Measurements from ENCODE around the gene CALML5.

The CALML5 gene, protein sequence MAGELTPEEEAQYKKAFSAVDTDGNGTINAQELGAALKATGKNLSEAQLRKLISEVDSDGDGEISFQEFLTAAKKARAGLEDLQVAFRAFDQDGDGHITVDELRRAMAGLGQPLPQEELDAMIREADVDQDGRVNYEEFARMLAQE

DNA sequence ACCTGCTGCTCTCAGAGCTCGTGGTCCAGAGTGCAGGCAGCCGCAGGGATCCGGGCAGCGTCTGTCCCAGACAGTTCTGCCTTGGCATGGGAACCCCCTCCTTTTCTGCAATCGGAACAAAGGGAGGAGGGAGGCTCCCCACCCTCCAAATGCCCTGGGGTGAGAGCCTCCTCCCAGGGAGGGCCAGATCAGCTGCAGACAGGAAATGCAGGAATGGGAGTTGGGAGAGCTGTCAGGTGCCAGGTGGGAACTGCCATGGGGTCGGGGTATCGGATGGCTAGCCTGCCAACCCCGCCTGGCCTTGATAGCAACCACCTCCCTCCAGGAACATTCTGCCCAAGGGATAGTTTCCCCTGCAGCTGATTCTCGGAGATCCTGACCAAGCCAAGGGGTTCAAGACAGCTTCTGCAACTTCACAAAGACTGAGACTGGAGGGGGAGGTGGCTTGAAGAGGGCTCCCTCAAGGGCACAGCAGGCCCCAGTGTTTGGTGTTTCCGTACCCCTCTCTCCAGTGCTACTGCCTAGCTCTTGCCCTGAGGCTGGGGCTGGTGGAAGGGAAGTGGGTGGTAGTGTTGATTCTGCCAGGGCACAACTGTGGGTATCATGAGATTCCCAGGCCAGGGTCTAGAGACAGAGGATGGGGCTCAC is at the start of gene CALML5:
TSS of gene CALML5 (minus strand) at position 78 of the 648 bp plus-strand sequence. CDS start 132 bp downstream, outside the sequence.
- DNase-seq, result no peak

DNA sequence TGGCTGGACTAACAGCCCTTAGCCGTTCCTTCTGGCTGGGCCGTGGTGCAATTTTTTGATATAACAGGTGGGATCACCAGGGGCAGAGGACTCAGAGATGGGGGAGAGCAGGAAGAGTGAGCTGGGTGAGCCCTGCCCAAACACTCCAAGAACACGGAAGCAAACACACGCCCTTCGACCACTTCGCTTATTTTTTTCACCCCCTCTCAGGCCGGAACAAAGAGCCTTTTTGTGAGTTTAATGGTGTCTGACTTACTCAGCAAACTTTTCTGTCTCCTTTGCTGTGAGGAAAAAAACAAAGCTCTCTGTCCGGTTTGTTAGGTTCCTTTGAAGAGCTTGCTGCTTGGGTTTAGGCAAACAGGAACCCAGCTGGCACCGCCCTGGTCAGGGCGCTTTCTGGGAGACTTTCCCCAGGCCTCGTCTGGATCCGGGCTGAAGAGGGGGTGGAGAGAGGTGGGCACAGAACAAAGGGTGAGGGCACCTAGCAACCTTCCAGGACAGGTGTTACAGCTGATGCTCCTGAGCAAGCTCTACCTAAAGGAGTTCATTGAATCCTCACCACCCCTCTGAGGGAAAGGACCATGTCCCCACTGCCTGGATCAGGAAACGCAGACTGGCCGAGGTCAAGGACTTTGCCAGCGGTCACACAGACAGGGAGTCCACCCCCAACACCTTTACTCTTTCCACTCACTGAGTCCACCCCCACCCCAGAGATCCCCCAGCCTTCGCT is 48.7 kb upstream of the CALML5 start:
- DNase-seq, result no peak

DNA sequence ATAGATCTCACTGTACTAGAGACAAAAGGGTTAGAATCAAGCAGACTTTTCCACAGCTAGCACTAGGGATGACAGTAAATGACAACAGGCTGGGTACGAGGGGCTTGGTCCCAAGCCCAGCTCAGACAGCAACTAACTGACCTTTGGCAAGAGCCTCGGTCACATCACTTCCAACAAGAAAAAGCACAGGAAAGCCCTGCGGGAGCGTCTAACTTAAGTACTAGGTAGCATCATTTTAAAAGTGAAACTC is 48.2 kb upstream of the CALML5 start:
- DNase-seq, result no peak

DNA sequence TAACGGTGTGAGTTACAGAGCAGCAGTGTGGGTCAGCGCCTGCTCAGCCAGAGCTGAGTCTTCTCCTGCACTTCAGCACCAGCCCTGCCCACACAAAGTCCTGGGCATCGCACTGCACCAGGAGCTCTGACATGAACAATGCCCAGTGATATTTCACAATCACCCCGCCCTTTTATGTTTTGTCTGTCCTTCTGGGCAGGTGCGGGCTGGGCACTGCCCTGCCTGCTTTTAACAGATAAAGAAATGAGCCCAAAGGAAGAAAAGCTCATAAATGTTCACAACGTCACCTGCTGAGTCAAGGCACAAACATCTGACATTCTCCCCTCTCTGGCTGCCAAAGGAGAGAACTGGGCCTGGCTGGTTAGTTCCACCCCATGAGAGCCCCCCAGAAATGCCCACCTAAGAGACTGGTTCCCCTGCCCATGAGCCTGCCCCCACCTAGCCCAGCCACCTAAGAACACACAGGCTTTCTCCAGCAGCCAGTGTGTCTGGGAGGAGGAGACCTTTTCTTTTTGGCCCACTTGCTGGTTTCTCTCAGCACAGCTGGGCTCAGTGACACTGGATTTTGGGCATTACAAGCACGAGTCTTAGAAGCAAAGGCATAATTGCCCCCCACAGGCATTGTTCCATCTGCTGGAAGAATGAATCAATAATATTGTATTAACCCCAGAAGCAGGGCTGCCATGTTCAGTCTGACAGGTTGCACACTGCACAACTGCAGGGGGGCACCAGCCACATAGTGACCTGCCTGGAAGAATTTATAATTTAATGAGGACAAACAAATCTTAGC is 47.7 kb upstream of the CALML5 start:
- no peak for DNase-seq

DNA sequence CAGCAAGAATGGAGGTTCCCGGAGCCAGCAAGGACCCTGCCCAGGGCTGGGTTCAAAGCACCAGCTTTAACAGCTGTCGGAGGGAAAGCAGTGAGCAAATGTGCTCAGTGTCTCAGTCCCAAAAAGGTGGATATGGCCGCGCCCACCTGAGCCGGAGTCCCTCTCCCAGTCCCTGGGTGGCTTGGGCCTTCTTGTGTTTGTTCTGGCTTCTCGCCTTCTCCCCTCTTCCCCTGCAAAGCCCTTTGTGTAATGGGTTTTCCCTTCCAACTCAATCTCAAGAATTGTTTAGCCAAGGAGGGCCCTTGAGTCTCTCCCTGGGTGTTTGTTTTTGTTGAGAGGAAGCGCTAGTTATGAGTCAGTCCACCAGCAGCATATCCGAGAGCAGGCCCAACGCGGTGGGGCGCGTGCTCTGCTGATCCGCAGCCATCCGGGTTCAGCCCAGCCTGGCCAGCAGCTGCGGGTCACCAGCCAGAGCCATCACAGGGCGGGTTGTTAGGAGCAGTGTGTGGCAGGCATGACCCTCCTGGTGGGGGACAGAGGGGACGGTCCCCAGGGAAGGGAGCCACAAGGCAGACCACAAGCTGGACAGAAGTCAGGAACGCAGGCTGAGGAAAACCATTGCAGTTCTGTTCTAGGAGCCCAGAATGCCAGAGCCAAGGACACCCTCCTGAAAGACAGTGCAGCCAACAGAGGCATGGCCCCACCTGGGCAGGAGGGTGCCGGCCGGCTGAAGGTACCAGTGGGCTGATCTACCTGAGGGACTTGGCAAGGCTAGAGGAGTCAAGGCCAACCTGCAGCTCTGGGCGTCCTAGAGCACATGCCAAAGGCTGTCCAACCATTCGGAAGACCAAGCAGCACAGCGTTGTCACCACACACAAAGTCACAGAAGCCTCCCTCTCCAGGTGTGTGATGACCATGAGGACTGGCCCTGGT is 46.7 kb upstream of the CALML5 start:
- DNase-seq, result no peak

DNA sequence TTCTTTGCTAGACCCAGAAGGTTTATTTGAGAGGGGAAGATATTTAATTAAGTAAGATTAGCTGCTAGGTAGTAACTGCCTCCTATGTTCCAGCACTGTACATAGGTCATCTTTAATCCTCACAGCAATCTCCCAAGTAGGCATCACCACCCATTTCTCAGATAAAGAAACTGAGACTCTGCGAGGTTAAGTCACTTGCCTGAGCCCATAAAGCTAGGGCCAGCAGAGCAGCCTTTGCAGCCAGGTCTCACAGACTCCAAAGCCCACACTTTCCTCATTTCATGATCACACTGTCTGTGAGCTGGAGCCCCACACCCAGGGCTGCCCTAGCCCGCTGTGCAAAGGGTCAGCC is 46.0 kb upstream of the CALML5 start:
- DNase-seq, result no peak

DNA sequence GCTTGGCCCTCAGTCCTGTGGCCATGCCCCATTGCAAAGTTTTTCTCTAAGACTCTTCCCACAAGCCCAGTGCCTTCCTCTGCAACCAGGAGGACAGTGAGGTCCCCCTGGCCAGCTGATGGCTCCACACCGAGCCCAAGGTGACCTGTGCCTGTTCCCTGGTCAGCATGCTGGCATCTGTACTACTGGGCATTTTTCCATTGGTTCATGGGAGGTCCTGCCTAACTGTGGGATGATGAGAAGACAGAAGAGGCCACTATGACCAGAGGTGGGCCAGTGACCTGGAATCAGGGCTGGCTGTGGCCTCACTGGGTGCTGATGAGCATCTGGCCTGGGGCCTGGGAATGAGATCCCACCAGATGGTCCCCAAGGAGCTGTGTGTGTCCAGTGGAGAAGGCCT is 45.6 kb upstream of the CALML5 start:
- DNase-seq, result no peak

DNA sequence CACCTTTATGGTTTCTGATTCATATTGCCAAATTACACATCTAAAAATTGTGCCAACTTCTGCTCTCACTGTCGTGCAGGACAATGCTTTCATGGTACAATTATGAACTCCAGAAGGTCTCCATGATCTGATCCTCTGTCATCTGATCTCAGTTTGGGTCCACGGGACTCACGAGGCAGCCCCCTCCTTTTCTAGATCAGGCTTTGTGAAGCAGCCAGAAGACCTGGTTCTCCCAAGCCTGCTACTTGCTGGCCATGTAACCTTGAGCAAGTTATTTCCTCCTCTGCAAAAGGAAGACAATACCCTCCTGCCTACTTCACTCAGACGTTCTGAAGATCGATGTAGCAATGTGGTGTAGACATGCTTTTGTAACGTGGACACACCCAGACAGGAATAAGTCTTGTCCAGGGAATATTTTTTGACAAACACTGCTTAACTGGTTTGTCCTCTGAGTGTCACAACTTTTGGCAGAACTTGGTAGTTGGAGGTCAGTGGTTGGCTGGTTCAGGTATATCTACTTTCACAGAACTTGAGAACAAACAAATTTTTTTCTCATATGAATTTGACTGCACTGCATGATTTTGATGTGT is 44.9 kb upstream of the CALML5 start:
- DNase-seq, result no peak

DNA sequence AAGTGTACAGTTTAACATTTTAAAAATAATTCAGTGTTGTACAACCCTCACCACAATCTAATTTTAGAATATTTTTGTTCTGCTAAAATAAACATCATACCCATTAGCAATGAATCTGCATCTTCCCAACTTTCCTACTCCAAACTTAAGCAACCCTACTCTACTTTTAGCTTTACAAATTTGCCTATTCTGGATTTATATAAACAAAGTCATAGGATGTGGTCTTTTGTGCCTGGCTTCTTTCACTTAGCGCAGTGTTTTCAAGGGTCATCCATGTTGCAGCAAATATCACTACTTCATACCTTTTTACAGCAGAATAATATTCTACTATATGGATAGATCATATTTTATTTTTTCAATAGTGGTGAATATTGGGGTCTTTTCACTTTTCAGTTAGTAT is 44.3 kb upstream of the CALML5 start:
- DNase-seq, result no peak

DNA sequence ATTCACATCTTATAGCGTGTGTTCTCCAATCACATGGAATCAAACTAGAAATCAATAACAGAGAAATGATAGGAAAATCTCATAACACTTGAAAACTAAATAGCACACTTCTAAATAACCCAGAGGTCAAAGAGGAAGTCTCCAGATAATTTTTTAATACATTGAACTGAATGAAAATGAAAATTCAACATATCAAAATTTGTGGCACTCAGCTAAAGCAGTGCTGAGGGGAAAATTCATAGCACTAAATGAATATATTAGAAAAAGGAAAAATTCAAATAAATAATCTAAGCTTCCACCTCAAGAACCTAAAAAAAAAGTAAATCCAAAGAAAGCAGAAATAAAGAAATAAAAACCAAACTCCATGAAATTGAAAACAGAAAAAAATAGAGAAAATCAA is 42.7 kb upstream of the CALML5 start:
- DNase-seq, result no peak

DNA sequence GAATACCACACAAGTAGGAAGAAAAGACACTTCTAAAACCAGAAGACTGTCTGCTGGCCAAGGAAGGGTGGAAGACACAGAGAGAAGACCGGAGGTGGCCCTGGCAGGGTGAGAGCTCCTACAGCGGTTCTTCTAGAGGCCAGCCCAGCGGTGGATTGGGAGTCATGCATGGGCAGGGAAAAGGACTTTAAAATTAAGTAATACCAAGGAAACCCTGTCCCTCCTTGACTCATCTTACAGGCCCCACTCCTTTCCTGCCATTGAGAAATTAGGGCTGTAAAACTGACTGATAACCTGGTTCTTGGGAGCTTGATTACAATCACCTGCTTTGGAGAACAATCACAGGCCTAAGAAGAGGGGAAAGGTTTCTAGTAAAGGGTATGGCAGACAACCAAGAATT is 41.5 kb upstream of the CALML5 start:
- DNase-seq, result no peak

DNA sequence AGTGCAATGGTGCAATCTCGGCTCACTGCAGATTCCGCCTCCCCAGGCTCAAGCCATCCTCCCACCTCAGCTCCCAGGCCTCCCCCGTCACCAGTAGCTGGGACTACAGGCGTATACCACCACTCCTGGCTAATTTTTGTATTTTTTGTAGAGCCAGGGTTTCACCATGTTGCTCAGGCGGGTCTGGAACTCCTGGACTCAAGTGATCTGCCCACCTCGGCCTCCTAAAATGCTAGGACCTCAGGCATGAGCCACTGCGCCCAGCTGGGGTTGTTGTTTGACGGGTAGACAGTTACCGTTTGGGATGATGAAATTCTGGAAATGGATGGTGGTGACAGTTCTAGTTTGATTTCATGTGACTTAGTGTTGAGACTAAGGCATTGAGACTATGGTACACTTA is 40.7 kb upstream of the CALML5 start:
- no peak for DNase-seq

DNA sequence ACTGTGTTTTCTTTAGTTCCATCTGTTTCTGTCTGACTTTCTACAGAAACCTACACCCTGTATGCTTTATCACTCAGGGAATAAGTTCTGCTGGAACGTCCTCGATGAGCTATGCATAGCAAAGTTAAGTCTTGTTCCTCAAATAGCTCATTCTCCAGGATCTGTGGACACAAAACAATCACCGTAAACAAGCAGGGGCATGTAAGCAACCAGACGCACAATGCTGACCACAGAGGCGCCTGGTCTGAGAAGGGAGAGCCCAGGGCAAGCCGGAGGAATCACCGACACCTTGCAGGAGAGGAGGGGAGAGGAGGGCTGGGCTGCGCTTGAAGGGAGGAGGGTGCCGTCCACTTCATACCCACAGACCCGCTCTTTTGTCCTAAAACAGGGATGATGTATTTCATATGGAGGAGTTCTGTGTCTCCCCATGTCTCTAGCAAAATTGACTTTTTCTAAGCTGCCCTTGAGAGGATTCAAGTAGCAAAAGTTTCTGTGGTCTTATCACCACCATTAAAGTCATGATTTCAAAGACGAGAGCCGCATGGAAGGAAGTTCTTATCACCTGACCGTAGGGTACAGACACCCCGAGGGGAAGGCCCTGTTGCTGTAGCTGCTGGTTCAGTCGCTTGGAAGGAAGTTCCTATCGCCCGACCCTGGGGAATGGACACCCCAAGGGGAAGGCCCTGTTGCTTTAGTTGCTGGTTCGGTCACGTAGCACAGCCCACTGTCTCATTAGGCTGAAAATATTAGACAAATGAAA is 39.7 kb upstream of the CALML5 start:
- no peak for DNase-seq

DNA sequence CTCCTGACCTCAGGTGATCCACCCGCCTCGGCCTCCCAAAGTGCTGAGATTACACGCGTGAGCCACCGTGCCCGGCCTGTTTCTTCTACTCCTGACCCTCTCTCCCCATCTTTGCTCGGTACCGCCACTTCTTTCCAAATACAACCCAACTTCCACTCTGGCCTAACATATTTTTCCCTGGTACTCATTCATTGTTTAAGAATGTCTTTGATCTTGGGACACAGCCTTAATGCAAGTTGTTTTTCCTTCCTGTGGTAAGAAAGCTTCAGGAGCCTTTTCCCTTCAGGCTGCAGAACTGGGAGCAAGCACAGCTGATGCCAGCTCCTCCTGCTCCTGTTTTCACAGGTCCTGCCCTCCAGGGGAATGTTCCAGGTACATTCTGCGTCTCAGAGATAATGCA is 39.1 kb upstream of the CALML5 start:
- DNase-seq, result no peak

DNA sequence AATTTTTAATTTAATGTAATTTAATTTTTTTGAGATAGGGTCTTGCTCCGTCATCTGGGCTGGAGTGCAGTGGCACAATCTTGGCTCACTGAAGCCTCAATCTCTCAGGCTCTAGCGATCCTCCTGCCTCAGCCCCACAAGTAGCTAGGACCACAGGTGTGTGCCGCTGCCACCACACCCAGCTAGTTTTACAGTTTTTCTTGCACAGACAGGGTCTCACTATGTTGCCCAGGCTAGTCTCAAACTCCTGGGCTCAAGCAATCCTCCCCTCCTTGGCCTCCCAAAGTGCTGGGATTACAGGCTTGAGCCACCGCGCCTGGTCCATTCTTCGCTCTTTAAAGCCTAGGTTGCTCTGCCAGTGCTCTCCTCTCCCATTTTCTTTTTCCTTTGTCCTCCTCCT is 38.3 kb upstream of the CALML5 start:
- no peak for DNase-seq

DNA sequence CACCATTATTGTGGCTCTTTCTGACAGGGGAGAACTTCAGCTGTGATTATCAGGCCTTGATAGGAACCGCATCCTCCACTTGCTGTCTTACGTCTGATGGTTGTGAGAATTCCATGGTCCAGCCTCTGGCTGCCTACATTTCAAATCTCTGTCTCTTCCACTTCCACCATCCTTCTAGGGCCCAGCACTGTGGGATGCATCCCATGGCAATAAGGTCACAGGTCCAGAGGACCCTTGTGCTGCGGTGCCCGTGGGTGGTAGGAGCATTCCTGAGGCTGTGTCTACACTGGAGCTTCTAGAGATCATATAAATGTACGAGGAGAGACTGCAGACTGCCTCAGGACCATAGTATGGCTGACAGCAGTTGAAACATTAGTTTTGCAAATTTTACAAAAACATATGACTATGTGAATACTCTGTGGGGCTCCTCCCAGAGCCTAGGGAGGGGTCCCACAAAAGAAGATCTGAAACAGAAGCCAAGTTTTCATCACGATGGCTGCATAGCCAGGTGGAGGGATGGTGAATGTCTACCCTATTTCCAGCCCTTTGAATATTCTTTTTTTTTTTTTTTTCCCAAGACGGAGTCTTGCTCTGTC is 37.2 kb upstream of the CALML5 start:
- DNase-seq, result no peak

DNA sequence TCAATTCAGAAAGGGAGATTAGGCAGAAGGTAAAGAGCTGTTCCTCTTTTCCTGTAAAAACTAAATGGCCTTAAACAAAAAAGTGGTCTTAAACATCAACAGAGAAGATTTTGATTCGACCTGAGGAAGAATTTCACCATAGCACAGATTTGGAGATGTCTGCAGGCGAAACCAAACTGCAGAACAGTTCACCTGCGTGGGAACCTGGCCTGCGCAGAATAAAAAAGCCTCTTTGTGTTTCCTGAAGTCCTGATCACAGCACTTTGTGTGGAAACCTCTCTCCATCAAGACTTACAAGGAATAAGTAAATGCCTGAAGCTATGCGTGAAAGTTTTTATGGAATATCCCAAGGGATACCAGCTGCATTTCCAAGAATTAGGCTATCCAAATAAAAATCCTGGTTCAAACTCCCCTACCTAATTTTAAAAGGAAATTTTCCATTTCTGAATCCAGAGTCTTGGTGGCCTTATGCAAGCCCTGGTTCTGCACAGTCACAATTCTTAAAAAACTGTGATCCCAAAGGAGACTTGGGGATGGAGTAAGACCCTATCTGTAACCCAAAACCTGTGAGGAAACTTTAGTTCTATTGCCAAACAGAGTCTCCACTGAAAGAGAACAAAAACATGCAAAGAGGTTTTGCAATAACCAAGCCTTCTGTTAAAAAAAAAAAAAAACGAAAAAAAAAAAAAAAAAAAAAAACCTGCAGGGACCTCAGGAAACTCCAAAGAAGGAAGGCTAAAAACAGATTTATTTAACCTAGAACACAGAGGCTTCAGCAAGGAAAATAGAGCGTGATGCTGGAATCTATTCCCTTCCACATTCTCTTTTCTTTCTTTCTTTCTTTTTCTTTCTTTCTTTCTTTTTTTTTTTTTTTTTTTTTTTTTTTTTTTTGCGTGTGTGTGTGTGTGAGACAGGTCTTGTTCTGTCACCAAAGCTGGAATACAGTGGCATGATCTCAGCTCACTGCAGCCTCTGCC is 35.8 kb upstream of the CALML5 start:
- DNase-seq, result no peak

DNA sequence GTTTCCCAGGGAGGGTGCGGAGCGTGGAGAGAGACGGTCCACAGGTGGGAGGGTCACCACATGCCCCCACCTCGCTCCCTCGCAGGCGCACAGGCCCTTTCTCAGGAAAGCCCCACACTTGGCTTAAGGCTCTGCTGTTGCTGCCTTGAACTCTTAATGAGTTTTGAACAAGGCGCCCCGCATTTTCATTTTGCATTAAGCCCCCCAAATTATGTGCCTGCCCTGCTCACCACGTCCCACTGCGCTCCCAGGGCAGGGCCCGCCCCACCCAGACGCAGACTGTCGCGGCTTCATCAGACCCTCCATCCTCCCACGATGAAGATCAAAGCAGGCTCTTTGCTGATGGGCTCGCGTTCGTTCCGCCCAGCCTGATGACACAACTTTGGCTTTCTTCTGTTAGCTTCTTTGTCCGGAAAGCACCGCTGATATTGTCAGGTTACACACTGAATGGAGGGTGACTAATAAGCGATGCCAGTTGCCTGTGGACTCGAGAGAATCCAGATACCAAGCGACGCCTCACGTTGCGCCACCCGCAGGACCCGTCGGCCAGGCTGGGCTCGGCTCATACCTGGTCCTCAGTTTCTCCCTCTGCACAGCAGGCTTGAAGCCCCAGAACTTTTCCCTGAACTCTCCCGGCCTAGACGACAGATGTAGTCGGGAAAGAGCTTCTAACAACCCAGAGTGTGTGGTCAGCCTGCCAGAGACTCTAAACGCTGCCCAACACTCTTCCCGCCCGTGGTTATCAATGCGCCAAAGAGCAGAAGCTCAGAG is 34.9 kb upstream of the CALML5 start:
- no peak for DNase-seq

DNA sequence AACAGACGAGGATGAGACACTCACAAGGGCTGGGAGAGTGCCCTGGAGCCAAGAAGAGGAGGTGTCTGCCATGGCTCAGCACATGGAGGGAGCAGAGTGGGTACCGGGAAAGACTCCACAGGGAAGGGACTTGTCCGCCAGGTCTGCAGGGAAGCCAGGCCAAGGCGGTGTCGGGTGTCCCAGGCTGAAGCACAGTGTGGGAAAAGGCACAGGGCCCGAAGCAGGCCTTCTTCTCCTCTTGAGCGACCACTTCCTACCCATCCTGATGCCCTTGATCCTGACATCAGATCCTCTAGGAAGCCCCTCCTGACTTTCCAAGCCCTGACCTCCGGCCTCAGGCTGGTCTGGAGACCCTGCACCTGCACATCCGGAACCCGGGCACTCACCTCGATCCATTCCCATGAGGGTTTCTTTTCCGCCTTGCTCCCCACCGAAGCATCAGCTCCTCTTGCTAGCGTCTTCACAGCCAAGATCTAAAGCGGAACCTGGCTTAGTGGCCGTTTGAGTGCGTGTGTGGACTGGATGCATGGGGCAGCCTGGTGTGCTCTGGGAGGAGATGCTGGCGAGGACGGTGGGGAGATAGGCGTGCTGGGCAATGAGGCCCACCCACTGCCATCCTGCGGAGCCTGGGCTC is 33.8 kb upstream of the CALML5 start:
- no peak for DNase-seq
